HUES64 (cell line): ENCODE results near the gene PVALB.

Experiments
- H3K27ac ChIP-seq: 2 replicates; pipeline ENCODE4 v1.7.0; 2013; ENCODE audit warnings: low read depth, low read length, inconsistent platforms
- H3K27me3 ChIP-seq: 2 replicates; pipeline ENCODE4 v1.6.1; 2013; ENCODE audit warnings: mild to moderate bottlenecking, low read length; ENCODE audit not compliant: insufficient read depth
- H3K36me3 ChIP-seq: 2 replicates; pipeline ENCODE4 v1.6.1; 2013; ENCODE audit warnings: mild to moderate bottlenecking, low read length; ENCODE audit not compliant: insufficient read depth
- H3K4me1 ChIP-seq: 2 replicates; pipeline ENCODE4 v1.6.1; 2013; ENCODE audit warnings: mild to moderate bottlenecking, low read length, moderate library complexity; ENCODE audit not compliant: insufficient read depth
- H3K4me3 ChIP-seq: 2 replicates; pipeline ENCODE4 v1.5.1; 2013; ENCODE audit warnings: mild to moderate bottlenecking, low read length, moderate library complexity
- H3K9ac ChIP-seq: 2 replicates; pipeline ENCODE4 v1.6.1; 2013; ENCODE audit warnings: mild to moderate bottlenecking, low read depth, low read length
- H3K9me3 ChIP-seq: 2 replicates; pipeline ENCODE4 v1.6.1; 2013; ENCODE audit warnings: low read depth, low read length; ENCODE audit not compliant: insufficient read depth
- WGBS: fragments of 150-250, 120-280 bp; methylation state at CpG from one replicate; pipeline ENCODE4 v1.1.7; 2013; ENCODE audit warnings: missing lambda C conversion rate; 5-methylcytosine and 5-hydroxymethylcytosine counted together

Gene PVALB

GRCh38 chr22:36753120-36753802 lies 63.6 kb downstream of the PVALB start:
- H3K9me3 ChIP-seq, result no peaks in the 10 kb centered on the region
- H3K4me1 ChIP-seq, result no peaks in the 10 kb centered on the region
- H3K36me3 ChIP-seq, result no peaks in the 10 kb centered on the region
- H3K27me3 ChIP-seq, result peaks cover 17% of the 10 kb centered on the region
- H3K27ac ChIP-seq, result no peak overlapping the region
- no peak overlapping the region for H3K4me3 ChIP-seq
- 66% methylated on average over 4 of the region's 4 CpGs for WGBS
- no peak overlapping the region for H3K9ac ChIP-seq
